Embryonic facial prominence (tissue), 1 donor: Measurements from ENCODE around the gene ANKRD52.
"Not testable (repeated sequence)": the region's sequence is repeated elsewhere in the genome, so short reads cannot be mapped to it uniquely, and the experiment has no call there.

ENCODE experiments used
- DNase-seq: peaks from one replicate; pipeline ENCODE4 v3.0.0-alpha.2; 2016; ENCODE audit errors: extremely low spot score

The ANKRD52 gene

GRCh38 chr12:56258068-56258819 lies at the start of gene ANKRD52:
Gene ANKRD52 (minus strand): TSS chr12:56258384. CDS start chr12:56258269, 115 bp downstream.
- peak; percentile 54 for DNase-seq

- DNase-seq = no peak
These were observed 49.2 kb upstream of the ANKRD52 start for GRCh38 chr12:56307221-56307965.

- no peak for DNase-seq
These were observed 46.8 kb upstream of the ANKRD52 start for GRCh38 chr12:56304872-56305590.

GRCh38 chr12:56304276-56304675 lies 46.1 kb upstream of the ANKRD52 start:
- DNase-seq = no peak

DNA sequence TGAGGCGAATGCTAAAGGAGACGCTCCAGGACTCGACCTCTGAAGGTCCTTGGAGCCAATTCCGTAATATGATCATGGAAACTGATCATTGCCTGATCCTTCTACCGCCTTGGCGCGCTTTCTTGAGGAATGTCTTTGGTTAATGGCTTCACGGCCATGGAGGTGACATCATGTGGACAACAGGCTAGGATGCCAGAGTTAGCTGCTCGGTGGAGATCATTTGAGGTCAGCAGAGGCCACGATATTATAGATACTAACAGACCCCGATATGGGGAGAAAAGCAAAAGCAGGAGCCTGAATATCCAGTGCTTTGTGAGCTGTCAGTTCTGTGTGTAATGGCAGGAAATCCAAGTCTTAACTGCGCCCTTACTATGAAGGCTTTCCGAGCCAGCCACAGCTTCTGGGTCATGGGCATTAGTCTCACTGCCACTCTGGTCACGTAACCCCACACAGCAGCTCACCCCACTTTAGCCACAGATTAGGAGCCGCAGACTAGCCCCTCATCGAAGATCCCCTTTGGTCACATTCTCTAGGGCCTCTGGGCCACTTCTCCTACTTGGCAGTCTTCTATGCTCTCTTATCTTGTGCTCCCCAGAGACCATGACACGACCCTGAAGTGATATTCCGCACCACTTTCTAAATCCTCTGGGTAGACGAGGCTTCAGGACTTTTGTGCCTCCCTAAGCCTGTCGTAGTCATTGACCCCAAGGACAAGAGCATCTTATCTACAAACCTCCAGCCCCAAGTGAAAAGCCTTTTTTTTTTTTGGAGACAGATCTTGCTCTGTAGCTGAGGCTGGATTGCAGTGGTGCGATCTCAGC lies 42.7 kb upstream of the ANKRD52 start:
- no peak for DNase-seq

DNA sequence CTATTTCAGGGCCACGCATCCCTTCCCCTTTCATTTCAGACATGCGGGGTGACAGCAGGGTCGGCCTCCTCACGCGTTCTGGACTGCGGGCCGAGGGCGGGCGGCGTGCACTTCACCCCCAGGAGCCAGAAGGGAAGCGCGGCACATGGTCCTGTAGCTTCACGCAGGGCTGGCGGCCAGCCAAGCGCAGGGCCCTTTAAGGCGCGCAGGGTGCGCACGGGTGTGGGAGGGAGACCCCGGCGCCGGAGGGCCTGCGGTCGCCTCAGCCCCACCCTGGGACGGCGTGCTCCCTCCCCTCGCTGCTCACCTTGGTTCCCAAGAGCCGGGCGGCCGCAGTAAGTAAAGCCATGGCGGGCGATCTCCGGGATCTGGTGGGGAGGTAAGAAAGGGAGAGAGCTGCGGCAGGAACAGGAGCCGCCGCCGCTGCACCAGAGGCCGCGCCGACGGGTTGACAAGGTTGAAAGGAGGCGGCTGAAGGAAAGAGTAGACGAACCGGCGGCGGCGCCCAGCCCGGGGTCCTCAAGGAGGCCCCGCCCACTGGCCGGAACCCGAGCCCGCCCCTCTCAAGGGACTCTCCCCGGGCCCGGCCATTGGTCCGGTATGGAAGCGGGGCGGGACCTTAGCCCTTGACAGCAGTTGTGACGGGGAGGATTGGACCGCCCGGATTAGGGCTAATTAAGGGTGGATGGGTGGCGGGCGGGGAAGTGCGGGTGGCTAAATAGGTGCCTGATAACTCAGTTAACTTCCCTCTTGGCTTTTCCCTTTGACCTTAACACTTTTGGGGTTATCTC lies 41.9 kb upstream of the ANKRD52 start, which contains the start of gene CS:
Gene CS (minus strand): TSS at position 478 of the 791 bp plus-strand sequence. CDS start 129 bp downstream, at position 349.
- DNase-seq = peak; percentile 95

DNA sequence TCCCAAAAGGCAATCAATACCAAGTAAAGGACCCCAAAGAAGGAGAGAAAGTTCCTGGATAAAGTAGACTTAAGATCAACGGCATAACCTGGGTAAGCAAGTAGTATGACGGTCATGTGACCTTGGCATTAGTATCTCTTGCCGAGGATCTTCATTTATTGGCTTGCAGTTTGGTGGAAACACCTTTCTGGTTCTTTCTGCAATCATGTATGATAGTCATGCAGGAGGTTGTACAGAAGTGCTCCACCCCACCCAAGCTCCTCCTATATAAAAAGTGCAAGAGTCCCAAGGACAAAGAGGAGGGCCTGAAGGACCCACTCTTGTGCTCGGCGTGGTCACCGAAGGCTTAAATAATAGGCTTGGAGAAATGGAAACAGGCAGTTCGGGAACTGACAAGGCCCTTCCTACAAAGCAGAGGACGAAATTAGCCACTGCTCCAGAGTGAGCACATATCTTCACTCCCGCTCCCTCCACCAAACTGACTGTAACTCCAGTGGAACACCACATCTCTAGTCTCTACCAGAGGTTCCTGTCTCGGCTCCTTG lies 41.2 kb upstream of the ANKRD52 start:
- no peak for DNase-seq

GRCh38 chr12:56298828-56299227 lies 40.6 kb upstream of the ANKRD52 start:
- no peak for DNase-seq

DNA sequence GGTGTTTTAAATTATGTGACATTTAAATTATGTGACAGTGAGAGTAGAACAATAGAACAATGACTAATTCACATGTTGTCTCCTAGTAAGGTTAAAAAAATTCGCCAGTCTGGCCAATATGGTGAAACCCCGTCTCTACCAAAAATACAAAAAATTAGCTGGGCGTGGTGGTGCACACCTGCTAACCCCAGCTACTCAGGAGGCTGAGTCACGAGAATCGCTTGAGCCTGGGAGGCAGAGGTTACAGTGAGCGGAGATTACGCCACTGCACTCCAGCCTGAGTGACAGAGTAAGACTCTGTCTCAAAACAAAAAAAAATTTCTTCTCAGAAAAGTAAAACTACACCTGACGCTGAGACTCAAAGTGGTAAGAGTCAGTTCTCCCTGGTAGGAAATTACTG lies 39.2 kb upstream of the ANKRD52 start:
- DNase-seq = no peak

DNA sequence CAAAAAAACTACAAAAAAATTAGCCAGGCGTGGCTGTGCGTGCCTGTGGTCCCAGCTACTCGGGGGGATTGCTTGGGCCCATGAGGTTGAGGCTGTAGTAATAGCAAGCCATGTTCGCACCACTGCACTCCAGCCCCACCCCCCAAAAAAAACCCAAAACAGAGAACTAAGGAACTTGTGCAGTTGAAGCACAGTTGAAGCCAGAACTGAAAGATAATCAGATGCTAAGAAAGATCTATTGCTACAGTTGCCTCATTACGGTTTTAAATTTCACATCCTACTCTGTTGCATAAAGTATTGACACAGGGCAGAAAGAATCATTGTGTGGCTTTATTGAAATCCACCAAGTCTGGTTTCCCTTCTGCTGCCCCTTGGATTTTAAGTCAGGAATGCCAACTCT lies 38.1 kb upstream of the ANKRD52 start:
- DNase-seq = no peak

DNA sequence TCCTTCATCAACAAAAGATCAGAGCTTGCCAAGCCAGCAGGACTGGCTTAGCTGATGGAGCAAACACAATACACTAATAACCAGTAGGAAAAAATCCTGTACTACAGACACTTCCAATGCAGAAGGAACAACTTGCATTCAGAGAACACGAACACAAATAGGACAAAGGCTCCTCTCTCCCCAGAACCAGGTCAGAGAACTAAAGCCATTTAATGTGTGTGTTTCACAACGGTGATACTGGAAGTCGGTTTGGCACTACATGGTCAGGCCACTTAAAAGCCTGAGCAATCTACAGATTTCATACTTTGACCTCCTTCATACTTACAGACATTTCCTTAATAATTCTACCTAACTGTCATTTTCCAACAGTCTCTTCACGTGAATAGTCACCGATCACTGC lies 35.6 kb upstream of the ANKRD52 start:
- no peak for DNase-seq

- DNase-seq = no peak
These were observed 30.7 kb upstream of the ANKRD52 start for GRCh38 chr12:56288705-56289387.

GRCh38 chr12:56286044-56286830 lies 28.1 kb upstream of the ANKRD52 start:
- no peak for DNase-seq

DNA sequence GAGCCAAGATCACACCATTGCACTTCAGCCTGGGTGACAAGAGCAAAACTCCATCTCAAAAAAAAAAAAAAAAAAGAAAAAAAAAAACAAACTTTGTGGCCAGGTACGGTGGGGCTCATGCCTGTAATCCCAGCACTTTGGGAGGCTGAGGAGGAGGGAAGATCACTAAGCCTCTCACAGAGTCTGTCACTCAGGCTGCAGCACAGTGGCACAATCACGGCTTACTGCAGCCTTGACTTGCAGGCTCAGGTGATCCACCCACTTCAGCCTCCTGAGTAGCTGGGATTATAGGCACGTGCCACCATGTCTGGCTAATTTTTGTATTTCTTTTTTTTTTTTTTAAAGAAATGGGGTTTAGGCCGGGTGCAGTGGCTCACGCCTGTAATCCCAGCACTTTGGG lies 26.1 kb upstream of the ANKRD52 start:
- not testable (repeated sequence) for DNase-seq

GRCh38 chr12:56282579-56282978 lies 24.4 kb upstream of the ANKRD52 start:
- no peak for DNase-seq

- DNase-seq = no peak
These were observed 23.8 kb upstream of the ANKRD52 start for GRCh38 chr12:56282030-56282429.

DNA sequence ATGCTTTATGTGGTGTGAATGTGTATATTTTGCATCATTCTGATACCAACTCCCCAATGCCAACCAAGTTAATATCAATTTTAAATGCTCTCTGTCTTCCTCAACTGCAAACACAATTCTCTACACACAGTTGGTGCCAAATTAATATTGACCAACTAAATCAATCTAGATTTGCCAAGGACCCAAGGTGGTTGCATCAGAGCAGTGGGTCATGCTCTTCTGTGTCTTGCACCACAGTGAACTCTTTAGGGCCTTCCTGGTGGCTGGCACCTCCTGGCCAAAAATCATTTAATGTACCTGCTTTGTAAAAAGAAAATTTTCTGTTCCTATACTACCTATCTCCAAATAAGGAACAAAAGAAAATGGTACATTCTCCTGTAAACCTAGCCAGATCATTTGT lies 22.7 kb upstream of the ANKRD52 start:
- DNase-seq = no peak

GRCh38 chr12:56278905-56279304 lies 20.7 kb upstream of the ANKRD52 start:
- no peak for DNase-seq

GRCh38 chr12:56274299-56274698 lies 16.1 kb upstream of the ANKRD52 start:
- no peak for DNase-seq
